Ishikawa (cell line): ENCODE measurements around the gene LY6G5C.

ENCODE experiments used
- EP300 ChIP-seq: IDR thresholded peaks from 2 replicates; pipeline ENCODE4 v1.6.1; 2012; ENCODE audit warnings: borderline replicate concordance
- NFIC ChIP-seq: IDR thresholded peaks from 2 replicates; pipeline ENCODE4 v1.6.1; 2012

GRCh38 chr6:31687860-31688693, 7.2 kb upstream of the LY6G5C start:
- TF ChIP-seq EP300 (no peak), NFIC (no peak)
